ENCODE data around the gene NIPAL1.

DNA sequence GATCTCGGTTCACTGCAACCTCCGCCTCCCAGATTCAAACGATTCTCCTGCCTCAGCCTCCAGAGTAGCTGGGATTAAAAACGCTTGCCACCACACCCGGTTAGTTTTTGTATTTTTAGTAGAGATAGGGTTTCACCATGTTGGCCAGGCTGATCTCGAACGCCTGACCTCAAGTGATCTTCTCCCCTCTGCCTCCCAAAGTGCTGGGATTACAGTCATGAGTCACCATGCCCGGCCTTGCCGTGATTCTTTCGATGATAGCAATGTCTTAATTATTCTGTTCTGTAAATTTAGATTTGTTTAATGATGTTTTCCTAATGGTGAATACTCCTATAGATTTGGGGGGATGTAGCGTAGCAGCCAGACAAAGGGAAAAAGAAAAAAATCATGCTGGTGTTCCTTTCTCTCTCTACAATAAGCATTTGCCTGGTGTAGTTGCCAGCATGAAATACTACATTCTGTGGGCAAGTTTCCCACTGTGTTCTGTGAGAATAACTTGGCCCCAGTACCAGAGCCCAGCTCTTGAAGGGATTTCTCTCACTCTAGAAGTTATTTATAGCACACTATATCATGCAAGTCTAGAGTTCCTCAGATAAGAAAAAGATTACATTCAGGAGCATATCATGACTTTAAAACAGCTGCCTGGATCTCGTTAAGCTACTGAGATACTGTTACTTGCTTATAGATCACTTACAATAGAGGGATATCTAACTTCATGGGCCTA lies 15.4 kb downstream of the NIPAL1 start:
- TF ChIP-seq POLR2A (IDR thresholded peaks at IDR 0.05; ENCODE audit: low read length) (no peak), GATA1 (IDR thresholded peaks at IDR 0.05; ENCODE audit: low read depth, low read length) (no peak)
